HepG2 (cell line): ENCODE results near the gene HSPA1L. TPM values are rescaled to one million over a fixed set of nuclear protein-coding genes. Genes with fewer than 3 reads are reported as not detected.
A peak's percentile ranks its signal among the peaks of the same experiment; 100 is the strongest.

Source experiments
- BCL6 ChIP-seq: IDR thresholded peaks from 2 replicates; pipeline ENCODE4 v1.6.1; 2016; ENCODE audit warnings: missing genetic modification reagents, missing compliant biosample characterization
- FOSL2 ChIP-seq: sonication (generic); formaldehyde crosslinking; IDR thresholded peaks from 2 replicates; pipeline ENCODE4 v1.4.0; 2020; ENCODE audit warnings: missing genetic modification reagents
- KAT8 ChIP-seq: IDR thresholded peaks from 2 replicates; pipeline ENCODE4 v1.6.1; 2016; ENCODE audit warnings: missing genetic modification reagents, missing compliant biosample characterization
- KLF15 ChIP-seq: sonication (generic); formaldehyde crosslinking; IDR thresholded peaks from 2 replicates; pipeline ENCODE4 v1.8.1; 2023; ENCODE audit warnings: borderline replicate concordance, mild to moderate bottlenecking, inconsistent platforms, missing genetic modification reagents, mixed read lengths
- PAX8 ChIP-seq: sonication (generic); formaldehyde crosslinking; IDR thresholded peaks from 2 replicates; pipeline ENCODE4 v1.8.0; 2022; ENCODE audit warnings: mild to moderate bottlenecking, missing genetic modification reagents, borderline replicate concordance
- SMAD3 ChIP-seq: sonication (generic); formaldehyde crosslinking; IDR thresholded peaks from 2 replicates; pipeline ENCODE4 v1.4.0; 2020; ENCODE audit warnings: missing genetic modification reagents
- TBP ChIP-seq: sonication (generic); formaldehyde crosslinking; IDR thresholded peaks from 2 replicates; pipeline ENCODE4 v1.5.0; 2020; ENCODE audit warnings: missing genetic modification reagents
- WIZ ChIP-seq: sonication (generic); formaldehyde crosslinking; IDR thresholded peaks from 2 replicates; pipeline ENCODE4 v1.5.1; 2020; ENCODE audit warnings: mild to moderate bottlenecking, missing genetic modification reagents
- ZNF432 ChIP-seq: sonication (generic); formaldehyde crosslinking; IDR thresholded peaks from 2 replicates; pipeline ENCODE4 v1.5.0; 2020; ENCODE audit warnings: missing genetic modification reagents, mild to moderate bottlenecking, borderline replicate concordance
- polyA plus RNA-seq, 8 experiments: library from polyadenylated mRNA; depleted of rRNA in 3 of 8; stranded (reverse) in 7 of 8; unstranded in 1 of 8; fragments of >200 nt; fragmentation: Illumina TruSeq in 4 of 8; extraction: Trizol in 4 of 8; gene quantifications; 2 replicates each; pipeline versions ENCODE4 v1.2.1 to v1.2.3, GENCODE V29; 2011 to 2016; ENCODE audit warnings: low read depth in 4 of 8, missing spikeins in 1 of 8, mixed read lengths in 1 of 8; ENCODE audit not compliant: insufficient read depth in 1 of 8
- total RNA-seq, 5 experiments: library from RNA; depleted of rRNA; stranded (reverse); fragments of >200 nt; fragmentation: Illumina TruSeq; extraction: Trizol; gene quantifications; 2 replicates each; pipeline ENCODE4 v1.2.3, GENCODE V29; 2016; ENCODE audit warnings: low read depth in 1 of 5
- TF ChIP-seq, protein P1 (sequence below): IDR thresholded peaks from 2 replicates; pipeline ENCODE4 v1.6.1; 2016; ENCODE audit warnings: low read depth, borderline replicate concordance
- TF ChIP-seq, protein P2 (sequence below): IDR thresholded peaks from 2 replicates; pipeline ENCODE4 v1.6.1; 2012; ENCODE audit warnings: low read length, improper control_type of control experiment
- TF ChIP-seq, protein P3 (sequence below): sonication (generic); formaldehyde crosslinking; IDR thresholded peaks from 2 replicates; pipeline ENCODE4 v1.4.0; 2020; ENCODE audit warnings: missing genetic modification reagents
- TF ChIP-seq, protein P4 (sequence below): sonication (generic); formaldehyde crosslinking; conservative IDR thresholded peaks from 2 replicates; pipeline ENCODE4 v1.4.0; 2020; ENCODE audit warnings: mild to moderate bottlenecking, missing genetic modification reagents, moderate library complexity
- TF ChIP-seq, protein P5 (sequence below): sonication (generic); formaldehyde crosslinking; IDR thresholded peaks from 2 replicates; pipeline ENCODE4 v1.8.1; 2023; ENCODE audit warnings: missing genetic modification reagents, inconsistent platforms, borderline replicate concordance
- TF ChIP-seq, protein P6 (sequence below): sonication (generic); formaldehyde crosslinking; IDR thresholded peaks from 2 replicates; pipeline ENCODE4 v1.5.0; 2020; ENCODE audit warnings: mild to moderate bottlenecking, missing genetic modification reagents, moderate library complexity

HSPA1L gene
- total and polyA plus RNA-seq, 2 of the 13 experiments (the other 11 are each of a cell fraction or from before 2014, with no cell fraction given): 0.55 to 1.0 TPM

DNA sequence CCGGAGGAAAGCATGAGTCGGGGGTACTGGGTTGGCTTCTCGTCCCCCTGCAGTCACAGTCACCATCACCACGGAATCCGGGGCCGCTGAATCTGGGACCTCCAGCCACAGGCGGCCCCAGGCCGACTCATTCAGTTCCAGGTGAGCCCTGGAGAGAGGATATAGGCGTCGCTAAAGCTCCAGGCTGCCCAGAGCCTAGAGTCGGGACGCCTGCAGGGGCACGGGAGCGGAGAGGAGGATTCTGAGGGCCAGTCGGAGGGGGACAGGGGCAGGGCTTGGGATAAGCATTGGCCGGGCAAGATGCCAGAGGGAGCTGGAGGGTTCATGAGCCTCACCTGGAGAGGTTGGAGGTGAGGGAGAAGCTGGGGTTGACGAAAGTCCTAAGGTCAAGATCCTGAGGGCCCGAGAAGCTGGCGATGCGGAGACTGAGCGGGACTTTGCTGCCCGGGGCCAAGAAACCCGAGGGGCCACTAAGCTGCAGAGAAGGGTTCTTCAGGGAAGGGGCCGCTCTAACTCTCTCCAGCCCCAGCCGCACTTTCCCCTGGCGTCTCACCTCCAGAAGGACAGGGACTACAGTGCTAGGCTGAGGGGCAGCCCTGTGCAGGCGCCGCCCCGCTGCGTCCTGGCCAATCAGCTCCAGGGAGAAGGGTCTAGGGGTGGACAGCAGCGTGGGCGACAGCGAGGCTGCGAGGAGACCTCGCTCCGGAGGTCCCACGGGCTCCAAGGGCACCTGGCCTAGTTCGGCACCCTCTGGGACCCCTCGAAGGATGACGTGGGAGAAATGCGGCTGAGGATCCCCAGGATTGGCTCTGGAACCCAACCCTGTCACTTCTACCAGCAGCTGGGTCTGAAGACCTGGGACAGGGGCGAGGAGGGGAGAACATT is 48.9 kb downstream of the HSPA1L start (continued):
- no peak for TF ChIP-seq ZNF432
- TF ChIP-seq, protein P1, sequence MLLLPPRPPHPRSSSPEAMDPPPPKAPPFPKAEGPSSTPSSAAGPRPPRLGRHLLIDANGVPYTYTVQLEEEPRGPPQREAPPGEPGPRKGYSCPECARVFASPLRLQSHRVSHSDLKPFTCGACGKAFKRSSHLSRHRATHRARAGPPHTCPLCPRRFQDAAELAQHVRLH: no peak
- TF ChIP-seq, protein P2, sequence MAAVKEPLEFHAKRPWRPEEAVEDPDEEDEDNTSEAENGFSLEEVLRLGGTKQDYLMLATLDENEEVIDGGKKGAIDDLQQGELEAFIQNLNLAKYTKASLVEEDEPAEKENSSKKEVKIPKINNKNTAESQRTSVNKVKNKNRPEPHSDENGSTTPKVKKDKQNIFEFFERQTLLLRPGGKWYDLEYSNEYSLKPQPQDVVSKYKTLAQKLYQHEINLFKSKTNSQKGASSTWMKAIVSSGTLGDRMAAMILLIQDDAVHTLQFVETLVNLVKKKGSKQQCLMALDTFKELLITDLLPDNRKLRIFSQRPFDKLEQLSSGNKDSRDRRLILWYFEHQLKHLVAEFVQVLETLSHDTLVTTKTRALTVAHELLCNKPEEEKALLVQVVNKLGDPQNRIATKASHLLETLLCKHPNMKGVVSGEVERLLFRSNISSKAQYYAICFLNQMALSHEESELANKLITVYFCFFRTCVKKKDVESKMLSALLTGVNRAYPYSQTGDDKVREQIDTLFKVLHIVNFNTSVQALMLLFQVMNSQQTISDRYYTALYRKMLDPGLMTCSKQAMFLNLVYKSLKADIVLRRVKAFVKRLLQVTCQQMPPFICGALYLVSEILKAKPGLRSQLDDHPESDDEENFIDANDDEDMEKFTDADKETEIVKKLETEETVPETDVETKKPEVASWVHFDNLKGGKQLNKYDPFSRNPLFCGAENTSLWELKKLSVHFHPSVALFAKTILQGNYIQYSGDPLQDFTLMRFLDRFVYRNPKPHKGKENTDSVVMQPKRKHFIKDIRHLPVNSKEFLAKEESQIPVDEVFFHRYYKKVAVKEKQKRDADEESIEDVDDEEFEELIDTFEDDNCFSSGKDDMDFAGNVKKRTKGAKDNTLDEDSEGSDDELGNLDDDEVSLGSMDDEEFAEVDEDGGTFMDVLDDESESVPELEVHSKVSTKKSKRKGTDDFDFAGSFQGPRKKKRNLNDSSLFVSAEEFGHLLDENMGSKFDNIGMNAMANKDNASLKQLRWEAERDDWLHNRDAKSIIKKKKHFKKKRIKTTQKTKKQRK: no peak
- TF ChIP-seq, protein P3, sequence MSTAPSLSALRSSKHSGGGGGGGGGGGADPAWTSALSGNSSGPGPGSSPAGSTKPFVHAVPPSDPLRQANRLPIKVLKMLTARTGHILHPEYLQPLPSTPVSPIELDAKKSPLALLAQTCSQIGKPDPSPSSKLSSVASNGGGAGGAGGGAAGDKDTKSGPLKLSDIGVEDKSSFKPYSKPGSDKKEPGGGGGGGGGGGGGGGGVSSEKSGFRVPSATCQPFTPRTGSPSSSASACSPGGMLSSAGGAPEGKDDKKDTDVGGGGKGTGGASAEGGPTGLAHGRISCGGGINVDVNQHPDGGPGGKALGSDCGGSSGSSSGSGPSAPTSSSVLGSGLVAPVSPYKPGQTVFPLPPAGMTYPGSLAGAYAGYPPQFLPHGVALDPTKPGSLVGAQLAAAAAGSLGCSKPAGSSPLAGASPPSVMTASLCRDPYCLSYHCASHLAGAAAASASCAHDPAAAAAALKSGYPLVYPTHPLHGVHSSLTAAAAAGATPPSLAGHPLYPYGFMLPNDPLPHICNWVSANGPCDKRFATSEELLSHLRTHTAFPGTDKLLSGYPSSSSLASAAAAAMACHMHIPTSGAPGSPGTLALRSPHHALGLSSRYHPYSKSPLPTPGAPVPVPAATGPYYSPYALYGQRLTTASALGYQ (CRISPR knock-in tag): no peak
- TF ChIP-seq KLF15 (CRISPR knock-in tag): 0 out of 2 replicates have a peak, but pooled peaks have one; percentile 51
- no peak for TF ChIP-seq WIZ (CRISPR knock-in tag)
- TF ChIP-seq, protein P4, sequence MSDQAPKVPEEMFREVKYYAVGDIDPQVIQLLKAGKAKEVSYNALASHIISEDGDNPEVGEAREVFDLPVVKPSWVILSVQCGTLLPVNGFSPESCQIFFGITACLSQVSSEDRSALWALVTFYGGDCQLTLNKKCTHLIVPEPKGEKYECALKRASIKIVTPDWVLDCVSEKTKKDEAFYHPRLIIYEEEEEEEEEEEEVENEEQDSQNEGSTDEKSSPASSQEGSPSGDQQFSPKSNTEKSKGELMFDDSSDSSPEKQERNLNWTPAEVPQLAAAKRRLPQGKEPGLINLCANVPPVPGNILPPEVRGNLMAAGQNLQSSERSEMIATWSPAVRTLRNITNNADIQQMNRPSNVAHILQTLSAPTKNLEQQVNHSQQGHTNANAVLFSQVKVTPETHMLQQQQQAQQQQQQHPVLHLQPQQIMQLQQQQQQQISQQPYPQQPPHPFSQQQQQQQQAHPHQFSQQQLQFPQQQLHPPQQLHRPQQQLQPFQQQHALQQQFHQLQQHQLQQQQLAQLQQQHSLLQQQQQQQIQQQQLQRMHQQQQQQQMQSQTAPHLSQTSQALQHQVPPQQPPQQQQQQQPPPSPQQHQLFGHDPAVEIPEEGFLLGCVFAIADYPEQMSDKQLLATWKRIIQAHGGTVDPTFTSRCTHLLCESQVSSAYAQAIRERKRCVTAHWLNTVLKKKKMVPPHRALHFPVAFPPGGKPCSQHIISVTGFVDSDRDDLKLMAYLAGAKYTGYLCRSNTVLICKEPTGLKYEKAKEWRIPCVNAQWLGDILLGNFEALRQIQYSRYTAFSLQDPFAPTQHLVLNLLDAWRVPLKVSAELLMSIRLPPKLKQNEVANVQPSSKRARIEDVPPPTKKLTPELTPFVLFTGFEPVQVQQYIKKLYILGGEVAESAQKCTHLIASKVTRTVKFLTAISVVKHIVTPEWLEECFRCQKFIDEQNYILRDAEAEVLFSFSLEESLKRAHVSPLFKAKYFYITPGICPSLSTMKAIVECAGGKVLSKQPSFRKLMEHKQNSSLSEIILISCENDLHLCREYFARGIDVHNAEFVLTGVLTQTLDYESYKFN: 0 out of 2 replicates have a peak, but pooled peaks have one; percentile 26
- TF ChIP-seq BCL6 (CRISPR knock-in tag): peak; percentile 8; the same call in 1 of the 2 replicates
- TF ChIP-seq, protein P5, sequence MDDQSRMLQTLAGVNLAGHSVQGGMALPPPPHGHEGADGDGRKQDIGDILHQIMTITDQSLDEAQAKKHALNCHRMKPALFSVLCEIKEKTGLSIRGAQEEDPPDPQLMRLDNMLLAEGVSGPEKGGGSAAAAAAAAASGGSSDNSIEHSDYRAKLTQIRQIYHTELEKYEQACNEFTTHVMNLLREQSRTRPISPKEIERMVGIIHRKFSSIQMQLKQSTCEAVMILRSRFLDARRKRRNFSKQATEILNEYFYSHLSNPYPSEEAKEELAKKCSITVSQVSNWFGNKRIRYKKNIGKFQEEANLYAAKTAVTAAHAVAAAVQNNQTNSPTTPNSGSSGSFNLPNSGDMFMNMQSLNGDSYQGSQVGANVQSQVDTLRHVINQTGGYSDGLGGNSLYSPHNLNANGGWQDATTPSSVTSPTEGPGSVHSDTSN (CRISPR knock-in tag): no peak
- TF ChIP-seq, protein P6, sequence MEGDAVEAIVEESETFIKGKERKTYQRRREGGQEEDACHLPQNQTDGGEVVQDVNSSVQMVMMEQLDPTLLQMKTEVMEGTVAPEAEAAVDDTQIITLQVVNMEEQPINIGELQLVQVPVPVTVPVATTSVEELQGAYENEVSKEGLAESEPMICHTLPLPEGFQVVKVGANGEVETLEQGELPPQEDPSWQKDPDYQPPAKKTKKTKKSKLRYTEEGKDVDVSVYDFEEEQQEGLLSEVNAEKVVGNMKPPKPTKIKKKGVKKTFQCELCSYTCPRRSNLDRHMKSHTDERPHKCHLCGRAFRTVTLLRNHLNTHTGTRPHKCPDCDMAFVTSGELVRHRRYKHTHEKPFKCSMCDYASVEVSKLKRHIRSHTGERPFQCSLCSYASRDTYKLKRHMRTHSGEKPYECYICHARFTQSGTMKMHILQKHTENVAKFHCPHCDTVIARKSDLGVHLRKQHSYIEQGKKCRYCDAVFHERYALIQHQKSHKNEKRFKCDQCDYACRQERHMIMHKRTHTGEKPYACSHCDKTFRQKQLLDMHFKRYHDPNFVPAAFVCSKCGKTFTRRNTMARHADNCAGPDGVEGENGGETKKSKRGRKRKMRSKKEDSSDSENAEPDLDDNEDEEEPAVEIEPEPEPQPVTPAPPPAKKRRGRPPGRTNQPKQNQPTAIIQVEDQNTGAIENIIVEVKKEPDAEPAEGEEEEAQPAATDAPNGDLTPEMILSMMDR (CRISPR knock-in tag): peak; percentile 45
- TF ChIP-seq KAT8 (CRISPR knock-in tag): peak; percentile 56
- TF ChIP-seq FOSL2: 0 out of 2 replicates have a peak, but pooled peaks have one; percentile 16
- TF ChIP-seq TBP (CRISPR knock-in tag): no peak
- TF ChIP-seq SMAD3: no peak
- TF ChIP-seq PAX8: no peak
